ENCODE results near the gene CSF1. TPM values are rescaled to one million over a fixed set of nuclear protein-coding genes. Genes with fewer than 3 reads are reported as not detected.

The CSF1 gene
- total and polyA plus RNA-seq, 2 experiments from 2014 or later, result 60.0 to 67.9 TPM

GRCh38 chr1:109927356-109927755 lies 16.7 kb downstream of the CSF1 start:
- H3K27ac ChIP-seq, result no peak overlapping the region; the same call in 1 of the 2 replicates
- no peaks in the 10 kb centered on the region for H3K79me2 ChIP-seq (ENCODE audit: insufficient read depth)
- H3F3A ChIP-seq (ENCODE audit: insufficient read depth), result peaks cover 22% of the 10 kb centered on the region; the same call in 1 of the 2 replicates
- H4K20me1 ChIP-seq (ENCODE audit: insufficient read depth), result no peaks in the 10 kb centered on the region
- DNase-seq, result no peak
- no peak overlapping the region for H3K9ac ChIP-seq
- H3K36me3 ChIP-seq (ENCODE audit: low read depth), result peaks cover 45% of the 10 kb centered on the region
- no peak overlapping the region for H2AFZ ChIP-seq
- H3K9me3 ChIP-seq (ENCODE audit: low read depth), result no peaks in the 10 kb centered on the region
- in situ Hi-C loops (cut with MboI), result no loop called here
- no peaks in the 10 kb centered on the region for H3K27me3 ChIP-seq (replicated peaks; ENCODE audit: insufficient read depth)
- no peak for TF ChIP-seq EZH2 (IDR thresholded peaks at IDR 0.05; ENCODE audit: insufficient read depth, poor library complexity, severe bottlenecking)
- H3K4me3 ChIP-seq, result no peak overlapping the region
- 84 to 98% methylated on average over 3 to 7 of the region's 7 CpGs for WGBS, 2 experiments (ENCODE audit: low coverage in 1 of 2, low lambda C conversion rate in 2 of 2, missing lambda C conversion rate in 2 of 2)
- no peaks in the 10 kb centered on the region for H3K9me2 ChIP-seq (ENCODE audit: insufficient read depth)
- peaks cover 11% of the 10 kb centered on the region for H3K4me1 ChIP-seq (ENCODE audit: insufficient read depth)
- H3K4me2 ChIP-seq (ENCODE audit: unreplicated experiment), result no peak overlapping the region

- Histone ChIP-seq H3F3A (ENCODE audit: insufficient read depth) (peaks cover 28% of the 10 kb centered on the region), H3K4me3 (no peak overlapping the region), H3K9ac (no peak overlapping the region), H3K36me3 (ENCODE audit: low read depth) (peaks cover 39% of the 10 kb centered on the region), H3K79me2 (ENCODE audit: insufficient read depth) (no peaks in the 10 kb centered on the region), H3K27ac (peak overlapping the region; percentile 32; the same call in 1 of the 2 replicates), H3K4me1 (ENCODE audit: insufficient read depth) (peaks cover 11% of the 10 kb centered on the region), H4K20me1 (ENCODE audit: insufficient read depth) (no peaks in the 10 kb centered on the region), H2AFZ (no peak overlapping the region), H3K27me3 (replicated peaks; ENCODE audit: insufficient read depth) (no peaks in the 10 kb centered on the region), H3K9me3 (ENCODE audit: low read depth) (no peaks in the 10 kb centered on the region), H3K4me2 (ENCODE audit: unreplicated experiment) (no peak overlapping the region), H3K9me2 (ENCODE audit: insufficient read depth) (no peaks in the 10 kb centered on the region)
- WGBS, 2 experiments (ENCODE audit: low coverage in 1 of 2, low lambda C conversion rate in 2 of 2, missing lambda C conversion rate in 2 of 2), result 41 to 43% methylated on average over 6 of the region's 6 CpGs
- in situ Hi-C loops (cut with MboI), result no loop called here
- DNase-seq, result peak; percentile 37
- TF ChIP-seq EZH2phosphoT487 (IDR thresholded peaks at IDR 0.05; ENCODE audit: insufficient read depth, low read depth), result no peak
Measured at GRCh38 chr1:109927911-109928321, 17.3 kb downstream of the CSF1 start.

- Histone ChIP-seq H3K4me1 (ENCODE audit: insufficient read depth) (peaks cover 18% of the 10 kb centered on the region), H3K27ac (peak overlapping the region; percentile 32; the same call in 1 of the 2 replicates), H4K20me1 (ENCODE audit: insufficient read depth) (no peaks in the 10 kb centered on the region), H3F3A (ENCODE audit: insufficient read depth) (peaks cover 35% of the 10 kb centered on the region), H3K9me2 (ENCODE audit: insufficient read depth) (no peaks in the 10 kb centered on the region), H3K4me2 (ENCODE audit: unreplicated experiment) (no peak overlapping the region), H3K79me2 (ENCODE audit: insufficient read depth) (no peaks in the 10 kb centered on the region), H3K9me3 (ENCODE audit: low read depth) (no peaks in the 10 kb centered on the region), H3K9ac (no peak overlapping the region), H3K27me3 (replicated peaks; ENCODE audit: insufficient read depth) (no peaks in the 10 kb centered on the region), H3K36me3 (ENCODE audit: low read depth) (peaks cover 32% of the 10 kb centered on the region), H2AFZ (no peak overlapping the region), H3K4me3 (no peak overlapping the region)
- DNase-seq, result peak; percentile 53
- TF ChIP-seq EZH2 (IDR thresholded peaks at IDR 0.05; ENCODE audit: insufficient read depth, poor library complexity, severe bottlenecking) (no peak), EZH2phosphoT487 (IDR thresholded peaks at IDR 0.05; ENCODE audit: insufficient read depth, low read depth) (no peak)
- in situ Hi-C loops (cut with MboI), result no loop called here
- WGBS, 2 experiments (ENCODE audit: low coverage in 1 of 2, low lambda C conversion rate in 2 of 2, missing lambda C conversion rate in 2 of 2), result 60 to 62% methylated on average over 8 of the region's 8 CpGs
Measured at GRCh38 chr1:109928591-109929111, 18.0 kb downstream of the CSF1 start.

- Histone ChIP-seq H3K4me2 (ENCODE audit: unreplicated experiment) (no peak overlapping the region), H2AFZ (no peak overlapping the region), H4K20me1 (ENCODE audit: insufficient read depth) (no peaks in the 10 kb centered on the region), H3K36me3 (ENCODE audit: low read depth) (peaks cover 27% of the 10 kb centered on the region), H3K27ac (no peak overlapping the region), H3K4me3 (no peak overlapping the region), H3K27me3 (replicated peaks; ENCODE audit: insufficient read depth) (no peaks in the 10 kb centered on the region), H3K79me2 (ENCODE audit: insufficient read depth) (no peaks in the 10 kb centered on the region), H3K9ac (no peak overlapping the region), H3K9me2 (ENCODE audit: insufficient read depth) (no peaks in the 10 kb centered on the region), H3K4me1 (ENCODE audit: insufficient read depth) (peaks cover 24% of the 10 kb centered on the region), H3K9me3 (ENCODE audit: low read depth) (no peaks in the 10 kb centered on the region), H3F3A (ENCODE audit: insufficient read depth) (peaks cover 40% of the 10 kb centered on the region)
- in situ Hi-C loops (cut with MboI), result no loop called here
- 87 to 92% methylated on average over 11 of the region's 11 CpGs for WGBS, 2 experiments (ENCODE audit: low coverage in 1 of 2, low lambda C conversion rate in 2 of 2, missing lambda C conversion rate in 2 of 2)
- TF ChIP-seq EZH2 (IDR thresholded peaks at IDR 0.05; ENCODE audit: insufficient read depth, poor library complexity, severe bottlenecking), result no peak
- no peak for TF ChIP-seq EZH2phosphoT487 (IDR thresholded peaks at IDR 0.05; ENCODE audit: insufficient read depth, low read depth)
- no peak for DNase-seq
Measured at GRCh38 chr1:109929170-109929569, 18.5 kb downstream of the CSF1 start.

Data from GM23248 (cell line).